Measurements from ENCODE around the gene LRIG1.

DNA sequence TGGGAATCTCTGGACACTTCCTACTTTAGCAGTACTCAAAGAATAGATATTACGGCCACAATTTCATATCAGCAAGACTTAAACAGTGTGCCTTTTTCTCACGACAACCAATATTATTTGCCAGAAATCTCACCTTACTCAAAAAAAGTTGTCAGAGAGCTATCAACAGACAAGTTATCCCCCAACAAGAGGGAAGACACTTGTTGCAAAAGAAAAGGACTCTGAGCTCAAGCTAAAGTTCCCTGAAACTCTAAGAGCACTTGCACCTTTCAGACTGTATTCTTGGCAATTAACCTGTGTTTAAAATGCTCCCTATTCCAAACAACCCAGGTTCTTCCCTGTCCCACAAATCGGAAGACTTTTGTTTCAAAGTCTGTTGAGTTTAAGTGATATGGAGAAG is 4.5 kb downstream of the LRIG1 start:
- no peak for TF ChIP-seq EZH2 (optimal IDR thresholded peaks at IDR 0.05; ENCODE audit: low read depth, low read length)
- TF ChIP-seq, protein P1, sequence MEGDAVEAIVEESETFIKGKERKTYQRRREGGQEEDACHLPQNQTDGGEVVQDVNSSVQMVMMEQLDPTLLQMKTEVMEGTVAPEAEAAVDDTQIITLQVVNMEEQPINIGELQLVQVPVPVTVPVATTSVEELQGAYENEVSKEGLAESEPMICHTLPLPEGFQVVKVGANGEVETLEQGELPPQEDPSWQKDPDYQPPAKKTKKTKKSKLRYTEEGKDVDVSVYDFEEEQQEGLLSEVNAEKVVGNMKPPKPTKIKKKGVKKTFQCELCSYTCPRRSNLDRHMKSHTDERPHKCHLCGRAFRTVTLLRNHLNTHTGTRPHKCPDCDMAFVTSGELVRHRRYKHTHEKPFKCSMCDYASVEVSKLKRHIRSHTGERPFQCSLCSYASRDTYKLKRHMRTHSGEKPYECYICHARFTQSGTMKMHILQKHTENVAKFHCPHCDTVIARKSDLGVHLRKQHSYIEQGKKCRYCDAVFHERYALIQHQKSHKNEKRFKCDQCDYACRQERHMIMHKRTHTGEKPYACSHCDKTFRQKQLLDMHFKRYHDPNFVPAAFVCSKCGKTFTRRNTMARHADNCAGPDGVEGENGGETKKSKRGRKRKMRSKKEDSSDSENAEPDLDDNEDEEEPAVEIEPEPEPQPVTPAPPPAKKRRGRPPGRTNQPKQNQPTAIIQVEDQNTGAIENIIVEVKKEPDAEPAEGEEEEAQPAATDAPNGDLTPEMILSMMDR (IDR thresholded peaks at IDR 0.05; ENCODE audit: low read length), result no peak

Data from MM.1S (cell line).